Vagina (tissue), 2 donors: ENCODE results near the gene MRGPRD. TPM values are rescaled to one million over a fixed set of nuclear protein-coding genes. Genes with fewer than 3 reads are reported as not detected.

Experiments
- DNase-seq, 2 donors: peaks; one replicate each; pipeline ENCODE4 v3.0.0-alpha.2; 2017; ENCODE audit errors: extremely low spot score in 2 of 2
- H3K27ac ChIP-seq: fragments of 200-600 bp; sonication (generic); one replicate; pipeline ENCODE4 v1.5.1; 2019
- H3K27me3 ChIP-seq: fragments of 200-600 bp; sonication (generic); one replicate; pipeline ENCODE4 v1.5.1; 2019
- H3K36me3 ChIP-seq, 2 donors: fragments of 200-600 bp; sonication (generic); one replicate each; pipeline ENCODE4 v1.5.1; 2017 to 2019
- H3K4me1 ChIP-seq: fragments of 200-600 bp; sonication (generic); one replicate; pipeline ENCODE4 v1.5.1; 2019
- H3K4me3 ChIP-seq, 2 donors: fragments of 200-600 bp; sonication (generic); 1 replicate in 1 of 2; 2 replicates in 1 of 2; pipeline ENCODE4 v1.5.1; 2016 to 2019
- H3K9me3 ChIP-seq: fragments of 200-600 bp; sonication (generic); one replicate; pipeline ENCODE4 v1.5.1; 2019
- CTCF ChIP-seq, 3 experiments: fragments of 450-650 bp in 2 of 3; fragments of 200-600 bp in 1 of 3; sonication (generic) in 1 of 3; IDR thresholded peaks; one replicate each; pipeline ENCODE4 v1.5.1; 2017 to 2019; ENCODE audit warnings: antibody characterized with exemption in 3 of 3, mild to moderate bottlenecking in 2 of 3, moderate library complexity in 2 of 3
- POLR2A ChIP-seq, 2 donors: fragments of 450-650 bp; IDR thresholded peaks; one replicate each; pipeline ENCODE4 v1.6.1; 2017; ENCODE audit warnings: antibody characterized with exemption in 2 of 2, mild to moderate bottlenecking in 2 of 2, moderate library complexity in 2 of 2
- POLR2AphosphoS5 ChIP-seq, 2 donors: sonication (generic); formaldehyde crosslinking; IDR thresholded peaks; one replicate each; pipeline ENCODE4 v1.9.0; 2017; ENCODE audit warnings: antibody characterized with exemption in 2 of 2, mild to moderate bottlenecking in 2 of 2, low read depth in 1 of 2; ENCODE audit not compliant: insufficient read depth in 1 of 2
- intact Hi-C: fragments of 100-400 bp; cut with DNase I; formaldehyde crosslinking; loops from one replicate; pipeline ENCODE4 v1.15.1; 2023
- total RNA-seq: library from RNA; depleted of rRNA; stranded (reverse); fragments of >200 nt; gene quantifications from one replicate; pipeline ENCODE4 v1.2.3, GENCODE V29; 2016

Gene MRGPRD
- total RNA-seq, 1 donor from 2014 or later, result not detected

DNA sequence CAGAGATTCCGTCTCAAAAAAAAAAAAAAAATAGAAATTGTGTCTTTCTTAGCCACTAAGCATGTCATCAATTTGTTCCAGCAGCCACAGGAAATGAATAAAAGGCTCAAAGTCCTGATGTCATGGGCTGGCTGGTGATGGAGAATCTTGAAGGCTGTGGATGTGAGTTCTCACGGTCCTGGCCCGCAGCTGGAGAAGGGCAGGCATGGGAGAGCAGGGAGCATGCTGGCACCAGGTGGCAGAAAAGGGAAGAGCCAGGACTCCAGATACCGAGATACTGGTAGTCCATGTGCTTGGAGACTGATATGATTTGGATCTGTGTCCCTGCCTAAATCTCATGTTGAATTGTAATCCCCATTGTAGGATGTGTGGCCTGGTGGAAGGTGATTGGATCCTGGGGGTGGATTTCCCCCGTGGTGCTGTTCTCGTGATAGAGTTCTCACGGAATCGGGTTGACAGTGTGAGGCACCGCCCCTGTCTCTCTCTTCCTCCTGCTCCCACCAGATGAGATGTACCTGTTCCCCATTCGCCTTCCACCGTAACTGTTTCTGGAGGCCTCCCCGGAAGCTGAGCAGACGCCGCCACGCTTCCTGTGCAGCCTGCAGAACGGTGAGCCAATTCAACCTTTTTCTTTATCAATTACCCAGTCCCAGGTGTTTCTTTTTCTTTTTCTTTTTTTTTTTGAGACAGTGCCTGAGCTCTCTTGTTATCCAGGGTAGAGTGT lies 18.1 kb downstream of the MRGPRD start:
- no peaks in the 10 kb centered on the region for H3K9me3 ChIP-seq

GRCh38 chr11:68961245-68961644 lies 19.5 kb downstream of the MRGPRD start:
- Histone ChIP-seq H3K27ac (no peak overlapping the region), H3K27me3 (no peaks in the 10 kb centered on the region), H3K36me3 (no peaks in the 10 kb centered on the region), H3K4me1 (no peaks in the 10 kb centered on the region), H3K4me3 (no peak overlapping the region), H3K9me3 (no peaks in the 10 kb centered on the region)
- TF ChIP-seq POLR2A (IDR thresholded peaks at IDR 0.05), result no peak
- intact Hi-C loops, result no loop called here
- DNase-seq, result no peak

More for the DNA sequence above, 18.1 kb downstream of the MRGPRD start:
- intact Hi-C loops, result no loop called here
- H3K36me3 ChIP-seq, result no peaks in the 10 kb centered on the region
- DNase-seq, result no peak
- H3K4me1 ChIP-seq, result no peaks in the 10 kb centered on the region
- no peaks in the 10 kb centered on the region for H3K27me3 ChIP-seq
- no peak overlapping the region for H3K4me3 ChIP-seq
- TF ChIP-seq POLR2A (IDR thresholded peaks at IDR 0.05) (no peak), POLR2AphosphoS5 (IDR thresholded peaks at IDR 0.05; ENCODE audit: insufficient read depth in 1 of 2, low read depth in 1 of 2) (no peak), CTCF (IDR thresholded peaks at IDR 0.05) (no peak)
- no peak overlapping the region for H3K27ac ChIP-seq

- peaks cover 2% of the 10 kb centered on the region for H3K4me1 ChIP-seq
- H3K27me3 ChIP-seq, result no peaks in the 10 kb centered on the region
- intact Hi-C loops, result no loop called here
- TF ChIP-seq CTCF (IDR thresholded peaks at IDR 0.05) (no peak), POLR2AphosphoS5 (IDR thresholded peaks at IDR 0.05; ENCODE audit: insufficient read depth in 1 of 2, low read depth in 1 of 2) (no peak), POLR2A (IDR thresholded peaks at IDR 0.05) (no peak)
- H3K36me3 ChIP-seq, result no peaks in the 10 kb centered on the region
- no peak overlapping the region for H3K4me3 ChIP-seq
- H3K27ac ChIP-seq, result no peak overlapping the region
- no peaks in the 10 kb centered on the region for H3K9me3 ChIP-seq
- no peak for DNase-seq
Measured at GRCh38 chr11:68960294-68961071, 20.3 kb downstream of the MRGPRD start.

- DNase-seq, result no peak
- Histone ChIP-seq H3K27ac (no peak overlapping the region), H3K27me3 (no peaks in the 10 kb centered on the region), H3K9me3 (no peaks in the 10 kb centered on the region), H3K36me3 (no peaks in the 10 kb centered on the region), H3K4me3 (no peak overlapping the region), H3K4me1 (peaks cover 10% of the 10 kb centered on the region)
- intact Hi-C loops, result no loop called here
- no peak for TF ChIP-seq POLR2AphosphoS5 (IDR thresholded peaks at IDR 0.05; ENCODE audit: insufficient read depth in 1 of 2, low read depth in 1 of 2)
- TF ChIP-seq POLR2A (IDR thresholded peaks at IDR 0.05), result no peak
- no peak for TF ChIP-seq CTCF (IDR thresholded peaks at IDR 0.05)
Measured at GRCh38 chr11:68959465-68960293, 21.1 kb downstream of the MRGPRD start.

DNA sequence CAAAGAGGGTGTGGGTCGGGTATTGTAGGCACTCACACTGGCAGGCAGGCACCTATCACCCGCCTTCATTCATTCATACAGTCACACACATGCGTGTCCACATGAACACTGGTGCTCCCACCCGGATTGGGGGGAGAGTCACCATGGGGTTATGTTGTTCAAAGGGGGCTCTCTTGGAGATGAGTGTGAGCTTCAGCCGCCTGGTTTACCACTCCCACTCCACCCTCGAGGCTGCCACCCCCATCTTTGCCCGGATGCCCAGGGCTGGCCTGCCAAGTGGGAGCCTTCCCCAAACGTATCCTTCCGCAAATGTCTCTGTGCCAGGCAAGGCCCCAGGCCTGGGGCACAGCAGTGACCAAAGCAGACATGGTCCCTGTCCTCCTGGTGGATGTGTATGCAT lies 22.6 kb downstream of the MRGPRD start:
- Histone ChIP-seq H3K4me3 (no peak overlapping the region), H3K9me3 (no peaks in the 10 kb centered on the region), H3K27me3 (no peaks in the 10 kb centered on the region), H3K36me3 (no peaks in the 10 kb centered on the region), H3K4me1 (peaks cover 10% of the 10 kb centered on the region), H3K27ac (no peak overlapping the region)
- DNase-seq, result no peak
- TF ChIP-seq POLR2A (IDR thresholded peaks at IDR 0.05), result no peak
- no peak for TF ChIP-seq POLR2AphosphoS5 (IDR thresholded peaks at IDR 0.05; ENCODE audit: insufficient read depth in 1 of 2, low read depth in 1 of 2)
- TF ChIP-seq CTCF (IDR thresholded peaks at IDR 0.05), result no peak
- intact Hi-C loops, result no loop called here
